ENCODE measurements around the gene NPAS3. TPM values are rescaled to one million over a fixed set of nuclear protein-coding genes. Genes with fewer than 3 reads are reported as not detected.

NPAS3 gene
- total RNA-seq, 1 experiment from 2014 or later, result not detected

GRCh38 chr14:33851366-33851765 lies 912.7 kb downstream of the NPAS3 start:
- intact Hi-C loops (cut with micrococcal nuclease), result no loop called here
- Histone ChIP-seq H3K4me2 (ENCODE audit: low read length) (no peak overlapping the region), H3K4me1 (ENCODE audit: control insufficient read depth in 1 of 2, insufficient read depth in 2 of 2, low read length in 2 of 2) (peaks cover 0 to 4% of the 10 kb centered on the region in 2 experiments; a peak in 2 of 4 replicates), H3K36me3 (ENCODE audit: control insufficient read depth in 1 of 2, insufficient read depth in 2 of 2, low read length in 2 of 2) (no peaks in the 10 kb centered on the region), H3K27me3 (ENCODE audit: insufficient read depth, low read length) (no peaks in the 10 kb centered on the region), H3K27ac (ENCODE audit: low read depth, low read length) (no peak overlapping the region), H3K9ac (ENCODE audit: low read length) (no peak overlapping the region), H3K9me2 (ENCODE audit: insufficient read depth) (no peaks in the 10 kb centered on the region), H3K4me3 (replicated peaks in 1 of 2; ENCODE audit: low read depth in 1 of 2, low read length in 2 of 2) (no peak overlapping the region), H3K79me2 (ENCODE audit: insufficient read depth, low read length) (no peaks in the 10 kb centered on the region), H3K9me3 (ENCODE audit: control insufficient read depth in 1 of 2, insufficient read depth in 1 of 2, low read depth in 1 of 2, low read length in 2 of 2) (no peaks in the 10 kb centered on the region), H4K20me1 (ENCODE audit: insufficient read depth) (no peaks in the 10 kb centered on the region), H2AFZ (ENCODE audit: low read depth, low read length, poor library complexity, severe bottlenecking) (no peak overlapping the region)
- ChIA-PET RAD21 (ENCODE audit: low non-redundant PET in 1 of 2, low total read pairs in 2 of 2, uncharacterized antibody in 2 of 2, unreplicated experiment in 2 of 2) (no interaction called here), CTCF (no interaction called here), POLR2A (no interaction called here)
- no peak for ATAC-seq
- no TSS peak for BruUV-seq (replicated peaks)
- TF ChIP-seq POLR2A (IDR thresholded peaks at IDR 0.05; ENCODE audit: borderline replicate concordance, extremely low read depth, insufficient read depth, insufficient read length) (no peak), CBX3 (IDR thresholded peaks at IDR 0.05; ENCODE audit: low read depth) (no peak), EZH2phosphoT487 (IDR thresholded peaks at IDR 0.05; ENCODE audit: borderline replicate concordance) (no peak), SRF (IDR thresholded peaks at IDR 0.05; ENCODE audit: low read depth) (no peak), MAX (IDR thresholded peaks at IDR 0.05) (no peak), SIN3A (IDR thresholded peaks at IDR 0.05; ENCODE audit: low read depth) (no peak), EGR1 (IDR thresholded peaks at IDR 0.05; ENCODE audit: low read depth) (no peak), ZFX (IDR thresholded peaks at IDR 0.05) (no peak), CEBPB (IDR thresholded peaks at IDR 0.05; ENCODE audit: low read depth) (no peak), YY1 (IDR thresholded peaks at IDR 0.05; ENCODE audit: extremely low read depth, insufficient replicate concordance, low read depth, low read length) (no peak), EZH2 (IDR thresholded peaks at IDR 0.05) (no peak), FOSL1 (IDR thresholded peaks at IDR 0.05; ENCODE audit: low read depth) (no peak)
- TF ChIP-seq, protein P1, sequence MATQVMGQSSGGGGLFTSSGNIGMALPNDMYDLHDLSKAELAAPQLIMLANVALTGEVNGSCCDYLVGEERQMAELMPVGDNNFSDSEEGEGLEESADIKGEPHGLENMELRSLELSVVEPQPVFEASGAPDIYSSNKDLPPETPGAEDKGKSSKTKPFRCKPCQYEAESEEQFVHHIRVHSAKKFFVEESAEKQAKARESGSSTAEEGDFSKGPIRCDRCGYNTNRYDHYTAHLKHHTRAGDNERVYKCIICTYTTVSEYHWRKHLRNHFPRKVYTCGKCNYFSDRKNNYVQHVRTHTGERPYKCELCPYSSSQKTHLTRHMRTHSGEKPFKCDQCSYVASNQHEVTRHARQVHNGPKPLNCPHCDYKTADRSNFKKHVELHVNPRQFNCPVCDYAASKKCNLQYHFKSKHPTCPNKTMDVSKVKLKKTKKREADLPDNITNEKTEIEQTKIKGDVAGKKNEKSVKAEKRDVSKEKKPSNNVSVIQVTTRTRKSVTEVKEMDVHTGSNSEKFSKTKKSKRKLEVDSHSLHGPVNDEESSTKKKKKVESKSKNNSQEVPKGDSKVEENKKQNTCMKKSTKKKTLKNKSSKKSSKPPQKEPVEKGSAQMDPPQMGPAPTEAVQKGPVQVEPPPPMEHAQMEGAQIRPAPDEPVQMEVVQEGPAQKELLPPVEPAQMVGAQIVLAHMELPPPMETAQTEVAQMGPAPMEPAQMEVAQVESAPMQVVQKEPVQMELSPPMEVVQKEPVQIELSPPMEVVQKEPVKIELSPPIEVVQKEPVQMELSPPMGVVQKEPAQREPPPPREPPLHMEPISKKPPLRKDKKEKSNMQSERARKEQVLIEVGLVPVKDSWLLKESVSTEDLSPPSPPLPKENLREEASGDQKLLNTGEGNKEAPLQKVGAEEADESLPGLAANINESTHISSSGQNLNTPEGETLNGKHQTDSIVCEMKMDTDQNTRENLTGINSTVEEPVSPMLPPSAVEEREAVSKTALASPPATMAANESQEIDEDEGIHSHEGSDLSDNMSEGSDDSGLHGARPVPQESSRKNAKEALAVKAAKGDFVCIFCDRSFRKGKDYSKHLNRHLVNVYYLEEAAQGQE (IDR thresholded peaks at IDR 0.05; ENCODE audit: low read depth), result no peak
- TF ChIP-seq, protein P2, sequence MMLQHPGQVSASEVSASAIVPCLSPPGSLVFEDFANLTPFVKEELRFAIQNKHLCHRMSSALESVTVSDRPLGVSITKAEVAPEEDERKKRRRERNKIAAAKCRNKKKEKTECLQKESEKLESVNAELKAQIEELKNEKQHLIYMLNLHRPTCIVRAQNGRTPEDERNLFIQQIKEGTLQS (IDR thresholded peaks at IDR 0.05), result no peak
- TF ChIP-seq, protein P3, sequence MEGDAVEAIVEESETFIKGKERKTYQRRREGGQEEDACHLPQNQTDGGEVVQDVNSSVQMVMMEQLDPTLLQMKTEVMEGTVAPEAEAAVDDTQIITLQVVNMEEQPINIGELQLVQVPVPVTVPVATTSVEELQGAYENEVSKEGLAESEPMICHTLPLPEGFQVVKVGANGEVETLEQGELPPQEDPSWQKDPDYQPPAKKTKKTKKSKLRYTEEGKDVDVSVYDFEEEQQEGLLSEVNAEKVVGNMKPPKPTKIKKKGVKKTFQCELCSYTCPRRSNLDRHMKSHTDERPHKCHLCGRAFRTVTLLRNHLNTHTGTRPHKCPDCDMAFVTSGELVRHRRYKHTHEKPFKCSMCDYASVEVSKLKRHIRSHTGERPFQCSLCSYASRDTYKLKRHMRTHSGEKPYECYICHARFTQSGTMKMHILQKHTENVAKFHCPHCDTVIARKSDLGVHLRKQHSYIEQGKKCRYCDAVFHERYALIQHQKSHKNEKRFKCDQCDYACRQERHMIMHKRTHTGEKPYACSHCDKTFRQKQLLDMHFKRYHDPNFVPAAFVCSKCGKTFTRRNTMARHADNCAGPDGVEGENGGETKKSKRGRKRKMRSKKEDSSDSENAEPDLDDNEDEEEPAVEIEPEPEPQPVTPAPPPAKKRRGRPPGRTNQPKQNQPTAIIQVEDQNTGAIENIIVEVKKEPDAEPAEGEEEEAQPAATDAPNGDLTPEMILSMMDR (IDR thresholded peaks at IDR 0.05 in 2 of 3, conservative IDR thresholded peaks at IDR 0.05 in 1 of 3; ENCODE audit: borderline replicate concordance in 1 of 3, insufficient read depth in 1 of 3, low read depth in 2 of 3, low read length in 2 of 3), result no peak
- DNase-seq (ENCODE audit: low read depth, low spot score), result no peak
